K562 (cell line): ENCODE measurements around the gene CYS1. TPM values are rescaled to one million over a fixed set of nuclear protein-coding genes. Genes with fewer than 3 reads are reported as not detected.

Experiments used
- CREB1 ChIP-seq, 2 experiments: sonication (generic) in 1 of 2; formaldehyde crosslinking in 1 of 2; IDR thresholded peaks; 2 replicates each; pipeline versions ENCODE4 v1.6.1 to v1.8.0; 2012 to 2022; ENCODE audit warnings: inconsistent platforms in 1 of 2, mild to moderate bottlenecking in 1 of 2, missing genetic modification reagents in 1 of 2, moderate library complexity in 1 of 2
- ERF ChIP-seq: fragments of 450-650 bp; formaldehyde crosslinking; IDR thresholded peaks from 2 replicates; pipeline ENCODE4 v1.4.0; 2020; ENCODE audit warnings: mild to moderate bottlenecking, mixed read lengths
- ESRRA ChIP-seq: fragments of 450-650 bp; IDR thresholded peaks from 2 replicates; pipeline ENCODE4 v1.6.1; 2014; ENCODE audit warnings: low read depth, mild to moderate bottlenecking, moderate library complexity, borderline replicate concordance
- ETV1 ChIP-seq: fragments of 450-650 bp; conservative IDR thresholded peaks from 2 replicates; pipeline ENCODE4 v1.6.1; 2016; ENCODE audit warnings: missing genetic modification characterization, control low read depth, low read depth, missing compliant biosample characterization
- KDM4B ChIP-seq, 2 experiments: fragments of 450-650 bp in 1 of 2; sonication (generic) in 1 of 2; IDR thresholded peaks; 2 replicates each; pipeline ENCODE4 v1.6.1; 2016 to 2017; ENCODE audit warnings: borderline replicate concordance in 2 of 2, antibody characterized with exemption in 1 of 2, low read depth in 1 of 2, mild to moderate bottlenecking in 1 of 2
- LEF1 ChIP-seq: fragments of 450-650 bp; IDR thresholded peaks from 2 replicates; pipeline ENCODE4 v1.6.1; 2016; ENCODE audit warnings: mild to moderate bottlenecking
- NRF1 ChIP-seq, 2 experiments: fragments of 450-650 bp; IDR thresholded peaks in 1 of 2; conservative IDR thresholded peaks in 1 of 2; 2 replicates each; pipeline ENCODE4 v1.6.1; 2014; ENCODE audit warnings: mild to moderate bottlenecking in 2 of 2
- ZBTB26 ChIP-seq: fragments of 450-650 bp; formaldehyde crosslinking; IDR thresholded peaks from 2 replicates; pipeline ENCODE4 v1.4.0; 2022; ENCODE audit warnings: missing genetic modification characterization
- ZFP1 ChIP-seq: fragments of 450-650 bp; formaldehyde crosslinking; IDR thresholded peaks from 2 replicates; pipeline ENCODE4 v1.4.0; 2020; ENCODE audit warnings: mild to moderate bottlenecking, mixed read lengths
- ZNF431 ChIP-seq: sonication (generic); formaldehyde crosslinking; IDR thresholded peaks from 2 replicates; pipeline ENCODE4 v1.8.0; 2022; ENCODE audit warnings: mild to moderate bottlenecking, missing genetic modification reagents
- ZNF639 ChIP-seq, 2 experiments: fragments of 200-800 bp in 1 of 2; sonication (Bioruptor generic) in 1 of 2; sonication (generic) in 1 of 2; formaldehyde crosslinking in 1 of 2; IDR thresholded peaks in 1 of 2; conservative IDR thresholded peaks in 1 of 2; 2 replicates each; pipeline versions ENCODE4 v1.5.0 to v1.6.1; 2016 to 2020; ENCODE audit warnings: missing compliant biosample characterization in 1 of 2, missing genetic modification characterization in 1 of 2, missing genetic modification reagents in 1 of 2
- polyA plus RNA-seq, 8 experiments: library from polyadenylated mRNA; depleted of rRNA in 4 of 8; stranded (reverse) in 5 of 8; unstranded in 3 of 8; fragments of >200 nt; fragmentation: Nextera tagmentation in 2 of 8; fragmentation: Illumina TruSeq in 1 of 8; extraction: Ambion mirVana in 2 of 8; extraction: Trizol in 1 of 8; gene quantifications; 2 replicates each; pipeline versions ENCODE4 v1.2.1 to v1.2.3, GENCODE V29; 2011 to 2014; ENCODE audit warnings: inconsistent platforms in 1 of 8, missing spikeins in 1 of 8
- total RNA-seq, 7 experiments: library from RNA; depleted of rRNA in 6 of 7; stranded (reverse); fragments of >200 nt in 6 of 7; fragmentation: Illumina TruSeq in 2 of 7; extraction: Trizol in 2 of 7; gene quantifications; 2 replicates each; pipeline versions ENCODE4 v1.2.1 to v1.2.3, GENCODE V29; 2011 to 2021; ENCODE audit warnings: low replicate concordance in 1 of 7
- TF ChIP-seq, protein P1 (sequence below): sonication (generic); formaldehyde crosslinking; IDR thresholded peaks from 2 replicates; pipeline ENCODE4 v1.8.0; 2023; ENCODE audit warnings: mild to moderate bottlenecking, missing genetic modification reagents
- TF ChIP-seq, protein P2 (sequence below): fragments of 450-650 bp; conservative IDR thresholded peaks from 2 replicates; pipeline ENCODE4 v1.6.1; 2016; ENCODE audit warnings: missing genetic modification characterization, low read depth, mild to moderate bottlenecking, missing compliant biosample characterization, moderate library complexity
- TF ChIP-seq, protein P3 (sequence below): sonication (generic); formaldehyde crosslinking; IDR thresholded peaks from 2 replicates; pipeline ENCODE4 v1.8.1; 2023; ENCODE audit warnings: mild to moderate bottlenecking, missing genetic modification reagents
- TF ChIP-seq, protein P4 (sequence below): sonication (generic); formaldehyde crosslinking; IDR thresholded peaks from 2 replicates; pipeline ENCODE4 v1.8.0; 2022; ENCODE audit warnings: mild to moderate bottlenecking, missing genetic modification reagents

The CYS1 gene
- total and polyA plus RNA-seq, 9 of the 15 experiments (the other 6 are each of a cell fraction or from before 2014, with no cell fraction given) = 0.11 to 0.13 TPM; not detected in 7

GRCh38 chr2:10120158-10120876, 40.1 kb upstream of the CYS1 start (continued):
- TF ChIP-seq ZNF639 (CRISPR knock-in tag; conservative IDR thresholded peaks at IDR 0.05 in 1 of 2, IDR thresholded peaks at IDR 0.05 in 1 of 2) (peak in 1 of 2 experiments; percentile 79; a peak in 2 of 4 replicates), ZNF431 (CRISPR knock-in tag) (0 out of 2 replicates have a peak, but pooled peaks have one; percentile 22), ESRRA (0 out of 2 replicates have a peak, but pooled peaks have one; percentile 77), LEF1 (peak; percentile 13; the same call in 1 of the 2 replicates), ZBTB26 (CRISPR knock-in tag) (peak; percentile 78; the same call in 1 of the 2 replicates), NRF1 (conservative IDR thresholded peaks at IDR 0.05 in 1 of 2, IDR thresholded peaks at IDR 0.05 in 1 of 2) (peak; percentile 90 to 91), KDM4B (IDR thresholded peaks at IDR 0.05; ENCODE audit: borderline replicate concordance in 2 of 2, low read depth in 1 of 2) (peak in 1 of 2 experiments; percentile 58; a peak in 1 of 4 replicates), ERF (CRISPR knock-in tag) (0 out of 2 replicates have a peak, but pooled peaks have one; percentile 51), ZFP1 (CRISPR knock-in tag) (no peak), ETV1 (tag) (peak; percentile 82), CREB1 (IDR thresholded peaks at IDR 0.05) (peak; percentile 16), CREB1 (CRISPR knock-in tag; IDR thresholded peaks at IDR 0.05) (no peak)
- TF ChIP-seq, protein P1, sequence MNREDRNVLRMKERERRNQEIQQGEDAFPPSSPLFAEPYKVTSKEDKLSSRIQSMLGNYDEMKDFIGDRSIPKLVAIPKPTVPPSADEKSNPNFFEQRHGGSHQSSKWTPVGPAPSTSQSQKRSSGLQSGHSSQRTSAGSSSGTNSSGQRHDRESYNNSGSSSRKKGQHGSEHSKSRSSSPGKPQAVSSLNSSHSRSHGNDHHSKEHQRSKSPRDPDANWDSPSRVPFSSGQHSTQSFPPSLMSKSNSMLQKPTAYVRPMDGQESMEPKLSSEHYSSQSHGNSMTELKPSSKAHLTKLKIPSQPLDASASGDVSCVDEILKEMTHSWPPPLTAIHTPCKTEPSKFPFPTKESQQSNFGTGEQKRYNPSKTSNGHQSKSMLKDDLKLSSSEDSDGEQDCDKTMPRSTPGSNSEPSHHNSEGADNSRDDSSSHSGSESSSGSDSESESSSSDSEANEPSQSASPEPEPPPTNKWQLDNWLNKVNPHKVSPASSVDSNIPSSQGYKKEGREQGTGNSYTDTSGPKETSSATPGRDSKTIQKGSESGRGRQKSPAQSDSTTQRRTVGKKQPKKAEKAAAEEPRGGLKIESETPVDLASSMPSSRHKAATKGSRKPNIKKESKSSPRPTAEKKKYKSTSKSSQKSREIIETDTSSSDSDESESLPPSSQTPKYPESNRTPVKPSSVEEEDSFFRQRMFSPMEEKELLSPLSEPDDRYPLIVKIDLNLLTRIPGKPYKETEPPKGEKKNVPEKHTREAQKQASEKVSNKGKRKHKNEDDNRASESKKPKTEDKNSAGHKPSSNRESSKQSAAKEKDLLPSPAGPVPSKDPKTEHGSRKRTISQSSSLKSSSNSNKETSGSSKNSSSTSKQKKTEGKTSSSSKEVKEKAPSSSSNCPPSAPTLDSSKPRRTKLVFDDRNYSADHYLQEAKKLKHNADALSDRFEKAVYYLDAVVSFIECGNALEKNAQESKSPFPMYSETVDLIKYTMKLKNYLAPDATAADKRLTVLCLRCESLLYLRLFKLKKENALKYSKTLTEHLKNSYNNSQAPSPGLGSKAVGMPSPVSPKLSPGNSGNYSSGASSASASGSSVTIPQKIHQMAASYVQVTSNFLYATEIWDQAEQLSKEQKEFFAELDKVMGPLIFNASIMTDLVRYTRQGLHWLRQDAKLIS (CRISPR knock-in tag) = peak; percentile 62; the same call in 1 of the 2 replicates
- TF ChIP-seq, protein P2, sequence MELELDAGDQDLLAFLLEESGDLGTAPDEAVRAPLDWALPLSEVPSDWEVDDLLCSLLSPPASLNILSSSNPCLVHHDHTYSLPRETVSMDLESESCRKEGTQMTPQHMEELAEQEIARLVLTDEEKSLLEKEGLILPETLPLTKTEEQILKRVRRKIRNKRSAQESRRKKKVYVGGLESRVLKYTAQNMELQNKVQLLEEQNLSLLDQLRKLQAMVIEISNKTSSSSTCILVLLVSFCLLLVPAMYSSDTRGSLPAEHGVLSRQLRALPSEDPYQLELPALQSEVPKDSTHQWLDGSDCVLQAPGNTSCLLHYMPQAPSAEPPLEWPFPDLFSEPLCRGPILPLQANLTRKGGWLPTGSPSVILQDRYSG (tag) = no peak
- TF ChIP-seq, protein P3, sequence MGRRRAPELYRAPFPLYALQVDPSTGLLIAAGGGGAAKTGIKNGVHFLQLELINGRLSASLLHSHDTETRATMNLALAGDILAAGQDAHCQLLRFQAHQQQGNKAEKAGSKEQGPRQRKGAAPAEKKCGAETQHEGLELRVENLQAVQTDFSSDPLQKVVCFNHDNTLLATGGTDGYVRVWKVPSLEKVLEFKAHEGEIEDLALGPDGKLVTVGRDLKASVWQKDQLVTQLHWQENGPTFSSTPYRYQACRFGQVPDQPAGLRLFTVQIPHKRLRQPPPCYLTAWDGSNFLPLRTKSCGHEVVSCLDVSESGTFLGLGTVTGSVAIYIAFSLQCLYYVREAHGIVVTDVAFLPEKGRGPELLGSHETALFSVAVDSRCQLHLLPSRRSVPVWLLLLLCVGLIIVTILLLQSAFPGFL (CRISPR knock-in tag) = no peak
- TF ChIP-seq, protein P4, sequence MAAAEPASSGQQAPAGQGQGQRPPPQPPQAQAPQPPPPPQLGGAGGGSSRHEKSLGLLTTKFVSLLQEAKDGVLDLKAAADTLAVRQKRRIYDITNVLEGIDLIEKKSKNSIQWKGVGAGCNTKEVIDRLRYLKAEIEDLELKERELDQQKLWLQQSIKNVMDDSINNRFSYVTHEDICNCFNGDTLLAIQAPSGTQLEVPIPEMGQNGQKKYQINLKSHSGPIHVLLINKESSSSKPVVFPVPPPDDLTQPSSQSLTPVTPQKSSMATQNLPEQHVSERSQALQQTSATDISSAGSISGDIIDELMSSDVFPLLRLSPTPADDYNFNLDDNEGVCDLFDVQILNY (CRISPR knock-in tag) = 0 out of 2 replicates have a peak, but pooled peaks have one; percentile 29
